ENCODE data around the gene SYMPK.
A peak's percentile ranks its signal among the peaks of the same experiment; 100 is the strongest.

SYMPK gene

DNA sequence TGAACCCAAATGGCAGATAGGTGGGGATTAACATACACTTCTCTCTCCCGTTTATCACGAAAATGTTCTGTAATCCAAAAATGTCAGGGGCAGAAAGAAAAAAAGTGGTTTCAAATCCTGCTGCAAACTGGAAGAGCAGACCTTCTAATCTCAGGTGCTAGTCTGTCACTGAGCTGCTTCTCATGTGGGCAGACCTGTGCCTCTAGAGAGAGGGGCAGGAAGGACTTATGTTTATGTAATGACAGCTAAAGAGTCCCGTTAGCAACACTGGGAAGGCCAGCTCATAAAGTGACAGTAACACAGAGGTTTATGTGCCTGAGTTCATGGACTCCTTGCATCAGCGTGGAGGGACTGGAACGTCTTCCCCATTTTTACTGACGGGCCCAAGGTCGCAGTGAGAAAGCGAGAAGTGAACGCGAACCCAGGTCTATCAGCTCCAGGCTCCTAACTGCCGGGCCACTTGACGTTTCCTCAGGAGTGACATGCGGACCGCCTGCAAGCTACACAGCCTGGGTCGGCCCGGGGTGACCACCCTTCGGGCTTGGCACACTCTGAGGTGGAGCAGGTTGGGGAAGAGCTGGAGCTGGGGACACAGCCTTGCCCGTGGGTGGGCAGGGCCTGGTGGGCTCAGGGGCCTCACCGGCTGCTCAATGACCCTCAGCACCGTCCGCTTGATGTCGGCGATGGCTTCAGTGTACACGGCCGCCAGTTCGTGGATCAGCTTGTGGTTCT lies 38.2 kb downstream of the SYMPK start:
- no peak for FAIRE-seq

DNA sequence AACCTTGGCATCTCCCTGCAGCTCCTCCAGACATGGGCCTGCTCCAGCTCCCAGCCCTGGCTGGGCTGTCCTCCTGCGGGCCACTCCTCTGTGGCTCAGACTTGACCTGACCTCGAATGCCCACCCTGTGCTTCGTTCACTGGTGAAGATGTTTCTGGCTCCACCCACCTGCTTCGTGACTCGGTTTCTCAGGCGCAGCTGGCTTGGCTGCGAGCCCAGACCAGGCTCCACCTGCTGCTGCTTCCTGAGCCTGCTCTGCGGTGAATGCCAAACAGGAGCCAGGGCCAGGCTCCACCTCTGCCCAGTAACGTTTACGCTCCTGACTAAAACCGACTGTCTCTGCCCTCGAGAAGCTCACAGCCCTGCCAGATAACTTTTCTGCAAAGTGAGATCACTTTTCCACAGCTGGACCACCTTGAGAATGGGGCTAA lies 38.9 kb downstream of the SYMPK start:
- no peak for FAIRE-seq

DNA sequence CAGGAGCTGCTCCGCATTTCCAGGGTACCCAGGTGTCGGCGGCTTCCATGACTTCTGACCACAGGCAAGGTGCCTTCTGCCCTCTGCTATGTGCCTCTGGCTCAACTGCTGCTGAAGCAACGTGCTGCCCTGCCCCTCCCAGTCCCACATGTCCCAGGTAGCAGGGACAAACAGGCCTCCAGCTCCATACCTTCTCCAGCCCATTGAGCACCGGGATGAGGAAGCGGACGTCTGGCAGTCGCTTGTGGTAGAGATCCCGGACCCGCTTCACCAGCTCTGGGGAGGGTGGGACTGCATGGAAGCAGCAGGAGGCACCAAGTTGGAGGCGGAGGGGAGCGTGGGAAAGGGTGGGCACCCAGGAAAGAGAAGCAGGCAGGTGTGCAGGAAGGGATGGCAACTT lies 39.8 kb downstream of the SYMPK start:
- FAIRE-seq = no peak

- FAIRE-seq = no peak
These were observed 40.2 kb downstream of the SYMPK start for GRCh38 chr19:45822716-45823115.

GRCh38 chr19:45821570-45821969 lies 41.4 kb downstream of the SYMPK start:
- FAIRE-seq = no peak

- no peak for FAIRE-seq
These were observed 41.8 kb downstream of the SYMPK start for GRCh38 chr19:45821103-45821521.

DNA sequence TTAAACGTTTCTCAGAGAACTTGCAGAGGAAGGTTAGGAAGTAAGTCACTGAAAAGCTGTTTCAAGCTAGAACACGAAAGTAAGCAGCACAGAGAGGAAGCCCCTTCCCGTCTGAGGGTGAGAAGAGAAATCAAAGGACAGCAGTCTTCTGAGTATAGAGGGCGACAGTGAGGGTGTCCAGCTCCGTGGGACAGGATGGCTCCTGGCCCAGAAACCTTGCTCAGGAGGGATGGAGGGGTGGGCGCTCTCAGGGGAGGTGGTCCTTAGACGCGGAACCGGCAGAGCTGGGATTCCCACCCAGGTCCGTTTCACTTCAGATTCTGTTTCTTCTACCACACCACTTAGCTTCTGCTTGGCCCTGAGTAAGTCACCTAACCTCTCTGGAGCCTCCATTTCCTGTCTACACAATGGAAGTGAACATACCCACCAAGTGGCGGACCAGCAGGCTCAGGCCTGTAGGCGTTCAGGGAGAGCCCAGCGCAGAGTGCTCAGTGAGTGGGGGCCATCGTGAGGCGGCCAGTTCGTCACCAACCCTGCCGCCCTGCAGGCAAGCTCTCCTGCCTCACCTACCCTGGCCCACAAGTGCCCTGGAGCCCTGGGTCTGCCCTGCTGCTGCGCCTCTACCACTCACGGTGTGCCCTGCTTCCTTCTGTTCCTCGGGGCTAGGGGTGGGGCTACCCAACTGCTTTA lies 42.4 kb downstream of the SYMPK start:
- FAIRE-seq = no peak

DNA sequence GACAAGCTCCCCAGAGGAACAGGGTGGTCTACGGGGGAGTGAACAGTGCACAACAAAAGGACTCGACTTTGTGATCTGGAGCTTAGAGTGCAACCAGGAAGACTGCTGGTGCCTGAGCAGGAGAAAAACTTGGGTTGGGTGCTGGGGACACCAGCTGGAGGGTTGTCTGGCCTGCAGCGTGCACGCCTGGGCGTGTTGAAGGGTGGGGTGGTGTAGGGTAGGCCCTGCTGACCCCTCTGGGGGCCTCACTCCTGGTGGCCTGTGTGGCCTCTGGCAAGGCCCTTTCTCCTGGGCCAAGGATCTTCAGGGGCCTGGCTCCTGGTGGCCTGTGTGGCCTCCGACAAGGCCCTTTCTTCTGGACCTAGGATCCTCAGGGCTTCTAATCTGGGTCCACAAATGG lies 43.2 kb downstream of the SYMPK start:
- no peak for FAIRE-seq

- no peak for FAIRE-seq
These were observed 45.1 kb downstream of the SYMPK start for GRCh38 chr19:45817725-45818301.

DNA sequence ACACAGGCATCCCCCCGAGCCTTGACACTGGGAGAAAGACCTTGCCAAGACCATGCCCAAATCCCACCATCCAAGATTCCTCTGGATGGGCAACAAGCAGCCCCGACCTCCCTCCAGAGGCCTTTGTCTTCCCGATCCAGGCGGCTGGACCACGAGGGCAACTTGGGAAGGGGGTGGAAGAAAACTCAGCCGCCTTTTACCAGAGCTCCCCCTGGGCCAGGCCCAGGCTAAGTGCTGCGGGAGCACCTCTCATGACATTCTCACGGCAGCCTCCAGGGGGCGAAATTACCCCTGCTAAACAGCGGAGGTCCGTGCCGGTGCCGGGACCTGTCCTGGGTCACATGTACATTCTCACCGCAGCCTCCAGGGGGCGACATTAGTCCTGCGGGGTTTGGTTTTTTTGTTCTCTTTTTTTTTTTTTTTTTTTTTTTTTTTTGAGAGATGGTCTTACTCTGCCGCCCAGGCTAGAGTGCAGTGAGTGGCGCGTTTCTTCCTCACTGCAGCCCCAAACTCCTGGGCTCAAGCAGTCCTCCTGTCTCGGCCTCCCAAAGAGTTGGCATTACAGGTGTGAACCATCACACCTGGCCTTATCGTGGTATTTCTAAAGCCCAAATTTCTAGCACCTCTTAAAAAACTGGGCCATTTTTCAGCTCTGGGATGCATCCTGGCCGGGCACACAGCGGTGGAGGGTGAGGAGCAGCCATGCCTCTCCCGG lies 45.8 kb downstream of the SYMPK start:
- FAIRE-seq = peak; percentile 93

DNA sequence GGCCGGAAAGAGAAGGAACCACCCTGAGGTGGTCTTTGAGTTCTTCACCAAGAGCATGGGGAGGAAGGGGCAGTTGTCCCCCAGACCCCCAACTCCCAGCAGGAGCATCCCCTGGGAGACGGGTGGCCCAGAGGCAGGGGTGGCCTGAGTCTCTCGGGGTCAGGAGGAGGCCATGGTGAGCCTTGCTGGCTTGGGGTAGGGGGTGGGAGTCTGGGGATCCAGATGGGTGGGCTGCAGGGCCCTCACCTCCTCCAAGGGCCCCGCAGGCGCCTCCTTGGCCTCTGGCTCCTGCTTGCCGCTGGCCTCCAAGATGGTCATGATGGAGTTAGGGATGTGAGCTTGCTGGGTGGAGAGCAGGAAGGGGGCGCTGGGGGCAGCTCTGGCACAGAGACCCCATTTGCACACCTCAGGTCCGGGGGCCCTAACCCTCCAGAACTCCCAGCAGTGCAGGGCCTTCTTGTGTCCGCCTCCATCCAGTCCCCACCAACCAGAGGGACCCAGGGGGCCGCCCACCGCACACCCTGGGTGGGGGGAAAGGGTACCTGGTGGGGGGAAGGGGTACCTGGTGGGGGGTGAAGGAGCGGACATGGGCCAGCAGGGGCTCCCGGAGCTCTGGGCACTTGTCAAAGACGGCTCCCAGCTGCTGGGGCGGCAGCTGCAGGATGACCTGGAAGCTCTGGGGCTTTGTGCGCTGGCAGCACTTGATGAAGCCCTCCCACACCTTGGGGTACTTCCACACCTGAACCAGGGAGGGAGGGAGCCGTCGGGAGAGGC lies 46.5 kb downstream of the SYMPK start:
- no peak for FAIRE-seq

DNA sequence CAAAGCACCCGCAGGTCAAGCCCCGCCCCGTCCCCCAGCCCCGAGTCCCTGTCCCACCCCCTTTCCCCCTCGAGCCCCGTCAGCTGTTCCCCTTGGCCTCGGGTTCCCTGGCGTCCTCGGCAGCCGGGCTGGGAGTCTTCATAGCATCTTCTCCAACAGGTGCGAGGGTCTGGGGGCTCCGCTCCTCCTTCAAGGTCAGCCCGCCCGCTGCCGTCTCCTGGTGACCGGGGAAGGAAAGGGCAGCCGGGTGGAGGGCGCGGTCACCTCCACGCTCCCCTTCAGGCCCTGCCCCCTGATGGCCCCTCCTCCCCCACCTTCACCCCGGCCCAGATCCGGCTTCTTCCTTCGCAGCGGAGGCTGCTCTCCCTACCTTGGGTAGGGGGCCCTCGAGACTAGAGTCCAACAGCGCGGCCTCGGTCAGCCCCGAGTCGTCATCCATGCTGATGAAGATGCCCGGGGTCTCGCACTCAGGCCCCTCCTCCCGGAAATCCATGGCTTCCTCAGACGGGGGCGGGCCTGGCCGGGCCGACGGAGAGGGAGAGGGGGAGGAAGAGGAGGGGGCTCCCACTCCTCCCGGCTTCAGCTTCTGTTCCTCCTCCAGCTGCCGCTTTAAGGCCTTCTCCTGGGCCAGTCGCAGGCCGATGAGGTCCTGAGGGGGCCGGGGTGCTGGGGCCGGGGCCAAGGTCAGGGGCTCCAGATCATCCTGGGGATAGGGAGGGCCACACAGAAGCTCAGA lies 47.3 kb downstream of the SYMPK start:
- no peak for FAIRE-seq

GRCh38 chr19:45814851-45815480 lies 48.0 kb downstream of the SYMPK start, which contains the start of gene RSPH6A:
Gene RSPH6A, minus strand, starts transcription at chr19:45815308. Its CDS starts 132 bp downstream, at chr19:45815176.
- FAIRE-seq = no peak

DNA sequence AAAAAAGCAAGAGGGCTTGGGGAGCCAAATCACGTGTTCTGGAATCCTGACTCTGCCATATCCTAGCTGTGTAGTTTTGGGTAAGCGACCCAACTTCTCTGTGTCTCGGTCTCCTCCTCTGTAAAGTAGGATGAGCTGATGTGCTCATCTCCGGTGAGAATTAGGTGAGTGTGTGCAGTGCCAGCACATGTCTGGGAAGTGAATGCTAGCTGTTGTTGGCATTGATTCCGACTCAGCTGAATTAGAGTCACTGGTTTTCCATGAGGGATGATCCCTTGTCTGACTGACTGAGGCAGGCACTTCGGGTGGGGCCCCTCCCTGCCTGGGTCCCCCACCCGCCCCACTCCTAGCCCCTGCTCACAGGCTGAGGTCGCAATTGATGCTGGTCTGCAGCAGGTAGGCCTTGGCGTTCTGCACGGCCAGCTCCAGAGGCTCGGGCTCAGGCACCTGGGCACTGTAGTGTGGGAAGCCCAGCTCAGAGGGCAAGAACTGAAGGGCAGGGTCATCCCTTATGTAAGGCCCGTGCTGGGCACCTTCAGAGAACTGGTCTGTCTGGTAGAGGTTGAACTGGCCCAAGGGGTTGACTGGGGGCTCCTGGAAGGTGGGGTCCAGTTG lies 48.7 kb downstream of the SYMPK start:
- no peak for FAIRE-seq

GRCh38 chr19:45812297-45812696 lies 50.6 kb downstream of the SYMPK start:
- FAIRE-seq = no peak

- no peak for FAIRE-seq
These were observed 53.2 kb downstream of the SYMPK start for GRCh38 chr19:45809643-45810159.

GRCh38 chr19:45805719-45806118 lies 57.2 kb downstream of the SYMPK start:
- FAIRE-seq = no peak

DNA sequence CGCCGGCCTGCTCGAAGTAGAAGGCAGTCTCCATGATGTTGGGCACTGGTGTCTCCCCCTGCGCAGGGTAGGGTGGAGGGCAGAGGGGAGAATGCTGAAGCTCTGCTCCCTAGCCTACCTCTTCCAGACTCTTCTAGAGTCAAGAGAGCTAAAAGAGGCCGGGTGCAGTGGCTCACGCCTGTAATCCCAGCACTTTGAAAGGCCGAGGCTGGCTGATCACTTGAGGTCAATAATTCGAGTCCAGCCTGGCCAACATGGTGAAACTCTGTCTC lies 58.1 kb downstream of the SYMPK start:
- no peak for FAIRE-seq

DNA sequence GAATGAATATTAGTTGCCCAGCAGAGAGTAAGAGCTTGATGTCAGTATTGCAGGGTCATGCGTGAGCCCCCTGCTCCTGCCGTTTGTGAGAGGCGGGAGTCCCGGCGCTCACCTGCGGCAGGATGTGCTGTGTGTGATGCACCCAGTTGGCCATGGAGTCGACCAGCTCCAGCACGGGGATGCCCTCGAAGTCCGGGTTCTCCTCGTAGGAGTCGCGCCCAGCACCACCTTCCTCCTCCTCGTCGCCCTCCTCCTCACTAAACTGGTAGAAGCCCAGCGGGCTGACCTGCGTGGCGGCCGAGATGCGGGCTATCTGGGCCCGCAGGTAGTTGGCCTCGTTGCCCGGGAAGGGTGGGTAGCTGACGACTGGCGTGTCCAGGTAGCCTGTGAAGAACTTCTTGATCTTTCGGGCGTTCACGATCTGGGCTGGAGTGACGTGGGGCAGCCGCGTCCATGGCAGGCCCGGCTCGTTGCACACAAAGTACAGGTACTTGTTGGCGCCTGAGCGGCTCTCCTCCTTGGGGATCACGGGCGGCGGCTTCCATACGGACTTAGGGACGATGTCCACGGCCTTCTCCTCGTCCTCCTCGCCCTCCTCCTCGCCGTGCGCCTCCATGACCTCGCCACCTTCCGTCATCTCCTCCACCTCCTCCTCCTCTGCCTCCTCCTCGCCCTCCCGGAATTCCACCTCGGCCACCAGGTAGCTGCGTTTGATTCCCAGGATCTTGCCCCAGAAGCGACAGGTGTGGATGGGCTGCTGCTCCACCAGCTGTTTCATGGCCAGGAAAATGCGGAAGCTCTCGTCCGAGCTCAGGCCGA lies 58.6 kb downstream of the SYMPK start:
- FAIRE-seq = no peak

DNA sequence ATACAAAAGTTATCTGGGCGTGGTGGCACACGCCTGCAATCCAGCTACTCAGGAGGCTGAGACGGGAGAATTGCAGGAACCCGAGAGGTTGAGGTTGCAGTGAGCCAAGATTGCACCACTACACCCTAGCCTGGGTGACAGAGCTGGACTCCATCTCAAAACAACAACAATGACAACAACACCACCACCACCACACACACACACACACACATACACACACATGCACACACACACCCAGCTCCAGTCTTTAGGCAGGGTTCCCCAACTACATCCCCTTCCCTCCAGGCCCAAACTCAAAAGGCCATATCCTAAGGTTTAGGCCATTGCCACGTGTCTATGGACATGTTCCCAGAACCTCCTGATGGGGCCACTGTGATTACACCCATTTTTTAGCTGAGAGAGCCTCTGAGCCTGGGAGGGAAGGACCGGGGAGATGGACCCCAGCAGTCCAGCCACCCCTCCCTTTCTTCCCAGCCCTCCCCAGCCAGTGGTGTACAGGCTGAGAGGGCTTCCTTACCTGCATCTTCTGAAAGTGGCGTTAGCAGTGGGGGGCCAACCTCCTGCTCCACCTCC lies 61.3 kb downstream of the SYMPK start:
- no peak for FAIRE-seq

All from TTC549 (cell line).